Suprapubic skin (tissue), 4 donors: ENCODE results near the gene HOTAIR. TPM values are rescaled to one million over a fixed set of nuclear protein-coding genes. Genes with fewer than 3 reads are reported as not detected.

Experiments
- DNase-seq, 2 donors: peaks; one replicate each; pipeline ENCODE4 v3.0.0-alpha.2; 2019; ENCODE audit warnings: low spot score in 2 of 2
- H3K27ac ChIP-seq: fragments of 200-600 bp; sonication (generic); one replicate; pipeline ENCODE4 v1.5.1; 2019
- H3K27me3 ChIP-seq: fragments of 200-600 bp; sonication (generic); one replicate; pipeline ENCODE4 v1.5.1; 2019
- H3K36me3 ChIP-seq: fragments of 200-600 bp; sonication (generic); one replicate; pipeline ENCODE4 v1.5.1; 2019
- H3K4me1 ChIP-seq: fragments of 200-600 bp; sonication (generic); one replicate; pipeline ENCODE4 v1.5.1; 2019
- H3K4me3 ChIP-seq: fragments of 200-600 bp; sonication (generic); one replicate; pipeline ENCODE4 v1.5.1; 2019; ENCODE audit warnings: mild to moderate bottlenecking
- H3K9me3 ChIP-seq: fragments of 200-600 bp; sonication (generic); one replicate; pipeline ENCODE4 v1.5.1; 2019
- CTCF ChIP-seq, 2 donors: fragments of 200-600 bp in 1 of 2; fragments of 450-650 bp in 1 of 2; sonication (generic) in 1 of 2; IDR thresholded peaks; one replicate each; pipeline ENCODE4 v1.5.1; 2016 to 2019; ENCODE audit warnings: antibody characterized with exemption in 2 of 2, mild to moderate bottlenecking in 1 of 2, moderate library complexity in 1 of 2
- EP300 ChIP-seq: sonication (generic); formaldehyde crosslinking; IDR thresholded peaks from one replicate; pipeline ENCODE4 v1.6.1; 2017; ENCODE audit warnings: antibody characterized with exemption
- POLR2A ChIP-seq, 2 donors: fragments of 450-650 bp; IDR thresholded peaks; one replicate each; pipeline ENCODE4 v1.6.1; 2017; ENCODE audit warnings: antibody characterized with exemption in 2 of 2, mild to moderate bottlenecking in 2 of 2, moderate library complexity in 2 of 2
- POLR2AphosphoS5 ChIP-seq, 3 donors: sonication (generic); formaldehyde crosslinking; IDR thresholded peaks; one replicate each; pipeline ENCODE4 v1.6.1; 2017; ENCODE audit warnings: antibody characterized with exemption in 3 of 3
- WGBS: methylation state at CpG from one replicate; pipeline ENCODE4 v1.1.5; 2018; 5-methylcytosine and 5-hydroxymethylcytosine counted together
- total RNA-seq, 4 donors: library from RNA; depleted of rRNA; stranded (reverse); fragments of >200 nt; gene quantifications; one replicate each; pipeline ENCODE4 v1.1.0, GENCODE V29; 2016

Gene HOTAIR
- total RNA-seq, 4 donors from 2014 or later = 1.4 to 15.7 (median 10.7) TPM

- Histone ChIP-seq H3K36me3 (no peaks in the 10 kb centered on the region), H3K27ac (peak overlapping the region; percentile 98), H3K4me3 (peak overlapping the region; percentile 60), H3K4me1 (peaks cover 83% of the 10 kb centered on the region), H3K27me3 (peaks cover 59% of the 10 kb centered on the region), H3K9me3 (no peaks in the 10 kb centered on the region)
- 2% methylated on average over 16 of the region's 50 CpGs for WGBS
- DNase-seq = no peak
- TF ChIP-seq POLR2A (IDR thresholded peaks at IDR 0.05) (peak in 1 of 2 donors; percentile 16), POLR2AphosphoS5 (IDR thresholded peaks at IDR 0.05) (peak in 2 of 3 donors; percentile 23 to 55), CTCF (IDR thresholded peaks at IDR 0.05) (peak in 1 of 2 donors; percentile 26), EP300 (no peak)
Observed at GRCh38 chr12:53985994-53986685, 11.4 kb upstream of the HOTAIR start.

GRCh38 chr12:53985692-53985993 lies 10.9 kb upstream of the HOTAIR start:
- Histone ChIP-seq H3K4me1 (peaks cover 83% of the 10 kb centered on the region), H3K36me3 (no peaks in the 10 kb centered on the region), H3K4me3 (peak overlapping the region; percentile 60), H3K27me3 (peaks cover 63% of the 10 kb centered on the region), H3K9me3 (no peaks in the 10 kb centered on the region), H3K27ac (peak overlapping the region; percentile 98)
- WGBS = no CpG with 5 or more reads among the region's 21 CpGs
- TF ChIP-seq CTCF (IDR thresholded peaks at IDR 0.05) (no peak), POLR2AphosphoS5 (IDR thresholded peaks at IDR 0.05) (no peak), EP300 (no peak), POLR2A (IDR thresholded peaks at IDR 0.05) (no peak)
- DNase-seq = no peak

- Histone ChIP-seq H3K27me3 (peaks cover 64% of the 10 kb centered on the region), H3K4me3 (peak within 1 kb of the TSS; percentile 60), H3K27ac (peak within 1 kb of the TSS; percentile 98), H3K9me3 (no peaks in the 10 kb centered on the region), H3K4me1 (peaks cover 80% of the 10 kb centered on the region), H3K36me3 (no peaks in the 10 kb centered on the region)
- TF ChIP-seq EP300 (no peak), CTCF (IDR thresholded peaks at IDR 0.05) (peak; percentile 80 to 85), POLR2A (IDR thresholded peaks at IDR 0.05) (no peak), POLR2AphosphoS5 (IDR thresholded peaks at IDR 0.05) (peak in 2 of 3 donors; percentile 35 to 51)
- DNase-seq = peak; percentile 98
- WGBS = 1% methylated on average over 39 of the region's 55 CpGs
Observed at GRCh38 chr12:53984901-53985691, 10.3 kb upstream of the HOTAIR start, which contains the start of gene HOXC10. Gene HOXC10 (plus strand): TSS chr12:53985146. CDS start chr12:53985260, 114 bp downstream.

GRCh38 chr12:53983950-53984572 lies 9.3 kb upstream of the HOTAIR start:
- no peaks in the 10 kb centered on the region for H3K36me3 ChIP-seq
- peak in 1 of 2 donors; percentile 72 for DNase-seq
- peaks cover 75% of the 10 kb centered on the region for H3K4me1 ChIP-seq
- H3K4me3 ChIP-seq = peak overlapping the region; percentile 60
- H3K27ac ChIP-seq = peak overlapping the region; percentile 98
- H3K27me3 ChIP-seq = peaks cover 64% of the 10 kb centered on the region
- 28% methylated on average over 30 of the region's 30 CpGs for WGBS
- H3K9me3 ChIP-seq = no peaks in the 10 kb centered on the region
- TF ChIP-seq EP300 (no peak), POLR2A (IDR thresholded peaks at IDR 0.05) (no peak), POLR2AphosphoS5 (IDR thresholded peaks at IDR 0.05) (no peak), CTCF (IDR thresholded peaks at IDR 0.05) (no peak)

GRCh38 chr12:53983568-53983949 lies 8.8 kb upstream of the HOTAIR start:
- no peak for TF ChIP-seq POLR2A (IDR thresholded peaks at IDR 0.05)
- TF ChIP-seq EP300 = no peak
- TF ChIP-seq CTCF (IDR thresholded peaks at IDR 0.05) = no peak
- TF ChIP-seq POLR2AphosphoS5 (IDR thresholded peaks at IDR 0.05) = no peak
- H3K4me3 ChIP-seq = peak overlapping the region; percentile 60
- WGBS = 36% methylated on average over 17 of the region's 17 CpGs
- H3K27ac ChIP-seq = peak overlapping the region; percentile 98
- H3K9me3 ChIP-seq = no peaks in the 10 kb centered on the region
- no peak for DNase-seq
- peaks cover 64% of the 10 kb centered on the region for H3K27me3 ChIP-seq
- no peaks in the 10 kb centered on the region for H3K36me3 ChIP-seq
- peaks cover 75% of the 10 kb centered on the region for H3K4me1 ChIP-seq
